ENCODE results near the gene LPCAT1. TPM values are rescaled to one million over a fixed set of nuclear protein-coding genes. Genes with fewer than 3 reads are reported as not detected.

Gene LPCAT1
- total RNA-seq, 1 donor from 2014 or later, result 475 TPM

DNA sequence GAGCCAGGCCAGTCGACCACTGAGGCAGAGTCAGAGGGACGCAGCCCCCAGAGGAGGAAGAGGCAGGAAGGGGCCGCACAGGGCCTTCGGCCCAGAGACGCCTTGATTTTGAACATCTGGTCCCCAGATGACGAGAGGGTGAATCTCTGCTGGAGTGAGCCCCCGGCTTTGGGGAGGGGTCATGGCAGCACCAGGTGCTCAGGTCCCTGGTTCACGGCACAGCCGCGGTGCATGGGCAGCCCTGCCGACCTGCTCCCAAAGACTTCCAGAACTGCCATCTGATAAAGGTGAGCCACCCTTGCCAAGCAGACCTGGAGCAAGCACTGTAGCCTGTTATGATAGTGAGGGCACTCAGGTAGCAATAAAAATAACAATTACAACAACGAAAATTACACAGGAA, 29.8 kb downstream of the LPCAT1 start:
- no peak overlapping the region for H3K27ac ChIP-seq
- TF ChIP-seq, protein P1, sequence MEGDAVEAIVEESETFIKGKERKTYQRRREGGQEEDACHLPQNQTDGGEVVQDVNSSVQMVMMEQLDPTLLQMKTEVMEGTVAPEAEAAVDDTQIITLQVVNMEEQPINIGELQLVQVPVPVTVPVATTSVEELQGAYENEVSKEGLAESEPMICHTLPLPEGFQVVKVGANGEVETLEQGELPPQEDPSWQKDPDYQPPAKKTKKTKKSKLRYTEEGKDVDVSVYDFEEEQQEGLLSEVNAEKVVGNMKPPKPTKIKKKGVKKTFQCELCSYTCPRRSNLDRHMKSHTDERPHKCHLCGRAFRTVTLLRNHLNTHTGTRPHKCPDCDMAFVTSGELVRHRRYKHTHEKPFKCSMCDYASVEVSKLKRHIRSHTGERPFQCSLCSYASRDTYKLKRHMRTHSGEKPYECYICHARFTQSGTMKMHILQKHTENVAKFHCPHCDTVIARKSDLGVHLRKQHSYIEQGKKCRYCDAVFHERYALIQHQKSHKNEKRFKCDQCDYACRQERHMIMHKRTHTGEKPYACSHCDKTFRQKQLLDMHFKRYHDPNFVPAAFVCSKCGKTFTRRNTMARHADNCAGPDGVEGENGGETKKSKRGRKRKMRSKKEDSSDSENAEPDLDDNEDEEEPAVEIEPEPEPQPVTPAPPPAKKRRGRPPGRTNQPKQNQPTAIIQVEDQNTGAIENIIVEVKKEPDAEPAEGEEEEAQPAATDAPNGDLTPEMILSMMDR (IDR thresholded peaks at IDR 0.05), result no peak
- H3K9me3 ChIP-seq, result no peaks in the 10 kb centered on the region
- DNase-seq (no peak), ATAC-seq (no peak)
- no peak overlapping the region for H3K4me3 ChIP-seq
- no peaks in the 10 kb centered on the region for H3K27me3 ChIP-seq (ENCODE audit: low read depth)
- intact Hi-C loops (cut with DNase I), result no loop called here
- H3K36me3 ChIP-seq, result peaks cover 81% of the 10 kb centered on the region
- H3K4me1 ChIP-seq, result peaks cover 17% of the 10 kb centered on the region

DNA sequence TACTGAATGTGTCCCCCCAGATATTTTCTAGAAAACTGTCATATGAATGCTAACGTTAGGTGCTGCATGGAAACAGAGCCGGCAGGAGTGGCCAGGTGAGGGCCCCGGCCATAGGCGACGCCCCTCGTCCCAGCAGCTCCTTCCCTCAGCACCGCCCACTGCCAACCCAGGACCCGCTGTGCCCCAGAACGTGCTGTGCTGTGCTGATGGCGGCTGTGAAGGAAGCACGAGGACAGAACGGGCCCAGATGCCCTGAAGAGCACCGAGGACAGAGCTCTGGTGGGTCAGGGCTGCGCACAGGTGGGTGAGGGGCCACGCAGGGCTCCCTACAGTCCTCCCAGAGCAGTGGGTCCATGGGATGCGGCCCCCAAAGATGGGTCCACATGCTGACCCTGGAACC, 30.3 kb downstream of the LPCAT1 start:
- Histone ChIP-seq H3K4me1 (peaks cover 17% of the 10 kb centered on the region), H3K27me3 (ENCODE audit: low read depth) (no peaks in the 10 kb centered on the region), H3K36me3 (peaks cover 83% of the 10 kb centered on the region), H3K9me3 (no peaks in the 10 kb centered on the region), H3K27ac (no peak overlapping the region), H3K4me3 (no peak overlapping the region)
- ATAC-seq (no peak), DNase-seq (no peak)
- intact Hi-C loops (cut with DNase I), result no loop called here
- TF ChIP-seq, protein P1 (IDR thresholded peaks at IDR 0.05), result no peak

DNA sequence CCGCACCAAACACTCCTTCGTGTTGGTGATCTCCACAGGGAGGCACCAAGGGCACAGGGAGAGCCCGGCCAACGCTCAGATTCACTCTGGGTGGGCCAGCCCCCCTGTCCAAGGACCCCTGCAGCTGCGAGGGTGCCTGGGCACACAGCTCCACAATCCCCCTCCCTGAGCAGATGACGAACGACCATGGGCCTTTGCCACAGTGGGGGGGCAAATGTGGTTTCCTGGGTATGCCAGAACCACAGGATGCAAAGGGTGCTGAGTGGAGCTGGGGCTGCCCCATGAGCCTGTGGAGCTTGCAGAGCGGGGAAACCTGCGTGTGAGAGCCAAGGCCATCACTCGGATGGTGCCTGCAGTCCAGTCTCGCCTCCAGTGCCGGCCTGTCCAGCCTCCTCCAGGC, 31.0 kb downstream of the LPCAT1 start:
- H3K27ac ChIP-seq, result no peak overlapping the region
- peaks cover 85% of the 10 kb centered on the region for H3K36me3 ChIP-seq
- no peaks in the 10 kb centered on the region for H3K9me3 ChIP-seq
- DNase-seq, result no peak
- TF ChIP-seq, protein P1 (IDR thresholded peaks at IDR 0.05), result no peak
- H3K4me3 ChIP-seq, result no peak overlapping the region
- ATAC-seq, result no peak
- no peaks in the 10 kb centered on the region for H3K27me3 ChIP-seq (ENCODE audit: low read depth)
- intact Hi-C loops (cut with DNase I), result no loop called here
- H3K4me1 ChIP-seq, result peaks cover 17% of the 10 kb centered on the region

DNA sequence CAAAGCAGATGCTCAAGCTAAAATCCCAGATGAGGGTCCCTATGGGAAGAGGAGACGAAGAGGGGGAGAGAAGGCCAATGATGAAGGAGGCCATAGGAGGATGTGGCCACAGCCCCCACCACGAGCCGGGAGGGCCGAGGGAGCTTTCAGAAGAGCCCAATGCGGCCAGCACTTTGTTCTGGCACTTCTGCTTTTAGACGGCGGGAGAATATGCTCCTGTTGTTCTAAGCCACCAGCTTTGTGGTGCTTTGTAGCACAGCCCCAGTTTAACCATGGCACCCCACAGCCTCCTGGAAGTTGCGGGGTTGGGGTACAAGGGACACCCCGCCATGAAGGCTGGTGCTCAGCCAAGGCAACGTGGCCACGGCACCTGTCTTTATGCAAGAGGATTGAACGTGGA, 33.4 kb downstream of the LPCAT1 start:
- intact Hi-C loops (cut with DNase I), result no loop called here
- DNase-seq, result no peak

DNA sequence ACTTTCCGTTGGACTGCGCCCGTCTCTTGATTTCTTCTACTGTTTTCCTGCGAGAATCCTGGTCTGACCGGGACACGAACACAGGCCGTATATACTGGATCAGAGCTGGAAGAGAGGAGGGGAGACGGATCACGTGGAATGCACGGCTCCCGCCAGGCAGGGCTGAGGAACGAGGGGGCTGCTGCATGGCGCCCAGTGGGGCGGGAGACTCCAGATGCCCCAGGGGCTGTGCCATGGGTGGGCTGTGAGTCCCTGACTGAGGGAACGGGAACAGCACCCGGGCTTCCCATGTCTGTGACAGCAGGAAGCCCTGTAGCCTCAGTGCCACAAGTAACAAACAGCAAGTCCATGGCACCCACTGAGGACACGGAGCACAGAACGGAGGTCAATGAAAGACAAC, 34.0 kb downstream of the LPCAT1 start:
- Histone ChIP-seq H3K9me3 (no peaks in the 10 kb centered on the region), H3K27ac (no peak overlapping the region), H3K4me3 (no peak overlapping the region), H3K36me3 (peaks cover 100% of the 10 kb centered on the region), H3K4me1 (no peaks in the 10 kb centered on the region), H3K27me3 (ENCODE audit: low read depth) (no peaks in the 10 kb centered on the region)
- TF ChIP-seq, protein P1 (IDR thresholded peaks at IDR 0.05), result no peak
- DNase-seq (no peak), ATAC-seq (no peak)
- intact Hi-C loops (cut with DNase I), result no loop called here

More for the DNA sequence above, 33.4 kb downstream of the LPCAT1 start:
- H3K27me3 ChIP-seq (ENCODE audit: low read depth), result no peaks in the 10 kb centered on the region
- no peak overlapping the region for H3K27ac ChIP-seq
- H3K4me1 ChIP-seq, result no peaks in the 10 kb centered on the region
- TF ChIP-seq, protein P1 (IDR thresholded peaks at IDR 0.05), result no peak
- ATAC-seq, result no peak
- peaks cover 98% of the 10 kb centered on the region for H3K36me3 ChIP-seq
- no peaks in the 10 kb centered on the region for H3K9me3 ChIP-seq
- no peak overlapping the region for H3K4me3 ChIP-seq

All from lower lobe of right lung (tissue), 2 donors.